Psoas muscle (tissue), 8 donors: ENCODE measurements around the gene RRP7A. TPM values are rescaled to one million over a fixed set of nuclear protein-coding genes. Genes with fewer than 3 reads are reported as not detected.
A peak's percentile ranks its signal among the peaks of the same experiment; 100 is the strongest.
"Not testable (repeated sequence)": the region's sequence is repeated elsewhere in the genome, so short reads cannot be mapped to it uniquely, and the experiment has no call there.

Experiments
- ATAC-seq, 4 donors: fragments of 200-7000 bp; cut with Tn5 transposase; one replicate each; pipeline ENCODE4 v1.9.1; 2020; ENCODE audit warnings: moderate library complexity in 3 of 4, mild to moderate bottlenecking in 2 of 4
- DNase-seq, 2 donors: peaks; one replicate each; pipeline ENCODE4 v3.0.0-alpha.2; 2020
- H3K27ac ChIP-seq: fragments of 200-600 bp; one replicate; pipeline ENCODE4 v1.8.0; 2022
- H3K27me3 ChIP-seq, 3 donors: fragments of 200-600 bp in 1 of 3; one replicate each; pipeline versions ENCODE4 v1.6.1 to v1.8.0; 2013 to 2022; ENCODE audit warnings: low read length in 2 of 3, mild to moderate bottlenecking in 2 of 3, moderate library complexity in 1 of 3; ENCODE audit not compliant: insufficient read depth in 3 of 3
- H3K36me3 ChIP-seq, 2 donors: fragments of 200-600 bp in 1 of 2; one replicate each; pipeline versions ENCODE4 v1.6.1 to v1.8.0; 2013 to 2022; ENCODE audit warnings: low read depth in 1 of 2, mild to moderate bottlenecking in 1 of 2, moderate library complexity in 1 of 2; ENCODE audit not compliant: insufficient read depth in 1 of 2
- H3K4me1 ChIP-seq: fragments of 200-600 bp; one replicate; pipeline ENCODE4 v1.8.0; 2022
- H3K4me3 ChIP-seq: fragments of 200-600 bp; one replicate; pipeline ENCODE4 v1.8.0; 2022; ENCODE audit warnings: mild to moderate bottlenecking
- H3K9me3 ChIP-seq: fragments of 200-600 bp; one replicate; pipeline ENCODE4 v1.8.0; 2022
- CTCF ChIP-seq: fragments of 200-600 bp; IDR thresholded peaks from one replicate; pipeline ENCODE4 v1.8.0; 2022; ENCODE audit warnings: antibody characterized with exemption
- WGBS, 3 donors: extraction: QIAGEN DNeasy Blood & Tissue Kit; methylation state at CpG; one replicate each; pipeline versions ENCODE4 v1.1.6 to v1.1.7; 2013; 5-methylcytosine and 5-hydroxymethylcytosine counted together
- intact Hi-C, 2 donors: fragments of 100-400 bp; cut with DNase I; formaldehyde crosslinking; loops; one replicate each; pipeline versions ENCODE4 v1.11.0 to v1.14.2; 2022
- polyA plus RNA-seq, 3 donors: library from polyadenylated mRNA; stranded (reverse); fragments of 200-250 nt; gene quantifications; one replicate each; pipeline ENCODE4 v1.2.3, GENCODE V29; 2013
- total RNA-seq, 4 donors: library from RNA; stranded (reverse); fragmentation: NEBNext Ultra II Directional in 2 of 4; extraction: Animal tissue kit (Norgen Biotek cat#: 25700) in 2 of 4; gene quantifications; one replicate each; pipeline versions ENCODE4 v1.2.1 to v1.2.4, GENCODE V29; 2021 to 2023
- donor health status: healthy with polysubstance abuse.
- donor health status: DM: no; HTN: no; CAD: no; lungs with moderate emphysema.
- donor health status: Bipolar disorder and iron deficiency.
- donor health status: healthy.
- donor health status: DM: yes; HTN: yes; CAD: no.
- donor health status: DM: no; HTN: no; CAD: no.
- donor health status: DM: no; HTN: no; CAD: no.
- donor health status: DM: yes; HTN: yes; CAD: no.

The RRP7A gene
- total and polyA plus RNA-seq, 7 donors = 5.7 to 34.8 (median 32.2) TPM

- no peaks in the 10 kb centered on the region for H3K9me3 ChIP-seq
- 65 to 69% (median 68%) methylated on average over 9 of the region's 9 CpGs for WGBS, 3 donors
- no peaks in the 10 kb centered on the region for H3K36me3 ChIP-seq
- H3K4me1 ChIP-seq = no peaks in the 10 kb centered on the region
- no peaks in the 10 kb centered on the region for H3K27me3 ChIP-seq
- H3K4me3 ChIP-seq = no peak overlapping the region
- ATAC-seq (no peak), DNase-seq (no peak)
- intact Hi-C loops = no loop called here
- H3K27ac ChIP-seq = no peak overlapping the region
- no peak for TF ChIP-seq CTCF
Measured at GRCh38 chr22:42547562-42547961, 28.0 kb upstream of the RRP7A start.

- Histone ChIP-seq H3K9me3 (no peaks in the 10 kb centered on the region), H3K27ac (no peak overlapping the region), H3K4me1 (no peaks in the 10 kb centered on the region), H3K27me3 (no peaks in the 10 kb centered on the region), H3K4me3 (no peak overlapping the region), H3K36me3 (no peaks in the 10 kb centered on the region)
- ATAC-seq (no peak), DNase-seq (no peak)
- TF ChIP-seq CTCF = no peak
- intact Hi-C loops = no loop called here
- WGBS, 3 donors = 5 to 18% (median 7%) methylated on average over 2 of the region's 2 CpGs
Measured at GRCh38 chr22:42544686-42545085, 25.1 kb upstream of the RRP7A start.

GRCh38 chr22:42539236-42539771, 19.7 kb upstream of the RRP7A start:
- H3K4me1 ChIP-seq, H3K9me3 ChIP-seq, H3K4me3 ChIP-seq, H3K27me3 ChIP-seq, DNase-seq, H3K36me3 ChIP-seq, intact Hi-C loops: not testable (repeated sequence)
- peak; percentile 49 to 82 (median 72) for ATAC-seq
- WGBS, 3 donors = 36 to 43% methylated on average over 4 to 8 of the region's 11 CpGs; no CpG with 5 or more reads in 1 of the 3 donors
- peak overlapping the region; percentile 23 for H3K27ac ChIP-seq

GRCh38 chr22:42537199-42537831, 17.7 kb upstream of the RRP7A start:
- H3K4me3 ChIP-seq, DNase-seq, H3K9me3 ChIP-seq, intact Hi-C loops, H3K27me3 ChIP-seq, H3K36me3 ChIP-seq, H3K4me1 ChIP-seq: not testable (repeated sequence)
- WGBS, 3 donors = 27 to 44% (median 35%) methylated on average over 5 to 14 of the region's 14 CpGs
- ATAC-seq = peak; percentile 71 to 79 (median 74)
- peak overlapping the region; percentile 27 for H3K27ac ChIP-seq

- ATAC-seq = not testable (repeated sequence)
Measured at GRCh38 chr22:42536634-42537033, 17.0 kb upstream of the RRP7A start.

GRCh38 chr22:42536166-42536565, 16.6 kb upstream of the RRP7A start:
- no peaks in the 10 kb centered on the region for H3K27me3 ChIP-seq
- H3K36me3 ChIP-seq = no peaks in the 10 kb centered on the region
- peaks cover 4% of the 10 kb centered on the region for H3K4me1 ChIP-seq
- no peak for TF ChIP-seq CTCF
- H3K27ac ChIP-seq = no peak overlapping the region
- ATAC-seq (no peak), DNase-seq (no peak)
- no peaks in the 10 kb centered on the region for H3K9me3 ChIP-seq
- intact Hi-C loops = no loop called here
- 91 to 92% (median 91%) methylated on average over 7 of the region's 7 CpGs for WGBS, 3 donors
- H3K4me3 ChIP-seq = no peak overlapping the region

More at GRCh38 chr22:42536634-42537033, 17.0 kb upstream of the RRP7A start:
- DNase-seq, H3K4me1 ChIP-seq, H3K27ac ChIP-seq, H3K36me3 ChIP-seq, H3K27me3 ChIP-seq, intact Hi-C loops, H3K9me3 ChIP-seq, H3K4me3 ChIP-seq: not testable (repeated sequence)
- 90 to 94% (median 94%) methylated on average over 18 of the region's 18 CpGs for WGBS, 3 donors

- H3K36me3 ChIP-seq, ATAC-seq, H3K9me3 ChIP-seq, H3K27me3 ChIP-seq, H3K4me1 ChIP-seq, H3K27ac ChIP-seq, intact Hi-C loops, DNase-seq, H3K4me3 ChIP-seq: not testable (repeated sequence)
- 41 to 61% (median 43%) methylated on average over 2 to 4 of the region's 14 CpGs for WGBS, 3 donors
Measured at GRCh38 chr22:42535082-42535731, 15.6 kb upstream of the RRP7A start.
